K562 (cell line): ENCODE data around the gene ENTPD3. TPM values are rescaled to one million over a fixed set of nuclear protein-coding genes. Genes with fewer than 3 reads are reported as not detected.

ENCODE experiments used
- E2F3 ChIP-seq: fragments of 250-450 bp; sonication (Bioruptor Pico); IDR thresholded peaks from 2 replicates; pipeline ENCODE4 v1.4.0; 2020; ENCODE audit warnings: mild to moderate bottlenecking
- E2F4 ChIP-seq: sonication (generic); formaldehyde crosslinking; IDR thresholded peaks from 2 replicates; pipeline ENCODE4 v1.8.0; 2022; ENCODE audit warnings: mild to moderate bottlenecking, low read depth, missing genetic modification reagents
- ZNF282 ChIP-seq: sonication (generic); formaldehyde crosslinking; IDR thresholded peaks from 2 replicates; pipeline ENCODE4 v1.8.1; 2023; ENCODE audit warnings: missing genetic modification reagents
- ZNF318 ChIP-seq, 2 experiments: fragments of 450-650 bp; IDR thresholded peaks; 2 replicates each; pipeline ENCODE4 v1.6.1; 2016; ENCODE audit warnings: mild to moderate bottlenecking in 2 of 2, borderline replicate concordance in 1 of 2, low read depth in 1 of 2, moderate library complexity in 1 of 2
- ZNF609 ChIP-seq: sonication (generic); formaldehyde crosslinking; IDR thresholded peaks from 2 replicates; pipeline ENCODE4 v1.8.1; 2023; ENCODE audit warnings: missing genetic modification reagents, mild to moderate bottlenecking, borderline replicate concordance
- polyA plus RNA-seq, 8 experiments: library from polyadenylated mRNA; depleted of rRNA in 4 of 8; stranded (reverse) in 5 of 8; unstranded in 3 of 8; fragments of >200 nt; fragmentation: Nextera tagmentation in 2 of 8; fragmentation: Illumina TruSeq in 1 of 8; extraction: Ambion mirVana in 2 of 8; extraction: Trizol in 1 of 8; gene quantifications; 2 replicates each; pipeline versions ENCODE4 v1.2.1 to v1.2.3, GENCODE V29; 2011 to 2014; ENCODE audit warnings: inconsistent platforms in 1 of 8, missing spikeins in 1 of 8
- total RNA-seq, 7 experiments: library from RNA; depleted of rRNA in 6 of 7; stranded (reverse); fragments of >200 nt in 6 of 7; fragmentation: Illumina TruSeq in 2 of 7; extraction: Trizol in 2 of 7; gene quantifications; 2 replicates each; pipeline versions ENCODE4 v1.2.1 to v1.2.3, GENCODE V29; 2011 to 2021; ENCODE audit warnings: low replicate concordance in 1 of 7

The ENTPD3 gene
- total and polyA plus RNA-seq, 9 of the 15 experiments (the other 6 are each of a cell fraction or from before 2014, with no cell fraction given) = 0.23 to 2.1 (median 0.58) TPM

- TF ChIP-seq ZNF609 (CRISPR knock-in tag) (no peak), E2F3 (no peak), E2F4 (CRISPR knock-in tag) (no peak), ZNF318 (IDR thresholded peaks at IDR 0.05; ENCODE audit: borderline replicate concordance in 1 of 2, low read depth in 1 of 2) (no peak), ZNF282 (CRISPR knock-in tag) (no peak)
These were observed 28.5 kb upstream of the ENTPD3 start (continued) for GRCh38 chr3:40358454-40358853.
